ENCODE results near the gene KIF5A.

GRCh38 chr12:57511588-57512325, 38.1 kb upstream of the KIF5A start:
- TF ChIP-seq CTCF (IDR thresholded peaks at IDR 0.05) (no peak), POLR2A (IDR thresholded peaks at IDR 0.05) (no peak)

Data from lower leg skin (tissue), 3 donors.